ENCODE results near the gene LEKR1.

DNA sequence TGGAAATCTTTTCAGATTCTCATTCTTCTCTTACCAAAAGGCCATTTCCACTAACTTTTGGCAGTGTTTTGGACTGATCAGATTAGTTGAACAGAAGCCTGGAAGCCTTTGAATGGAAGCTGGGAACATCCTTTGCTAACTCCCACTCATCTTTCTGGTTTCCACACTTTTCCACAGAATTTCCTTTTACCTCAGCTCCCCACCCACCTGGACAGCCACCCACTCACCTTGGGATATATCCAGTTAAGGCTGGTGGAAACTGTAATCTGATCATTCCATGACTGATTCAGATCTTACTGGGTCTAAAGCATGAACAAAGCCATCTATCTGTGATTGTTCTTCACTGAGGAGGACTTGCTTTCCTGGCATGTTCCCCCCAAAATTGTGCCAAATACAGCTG lies 214.3 kb downstream of the LEKR1 start:
- no peak for TF ChIP-seq POLR2A (IDR thresholded peaks at IDR 0.05; ENCODE audit: low read length)
- no peak for TF ChIP-seq GATA1 (IDR thresholded peaks at IDR 0.05; ENCODE audit: low read depth, low read length)

Measured in erythroblast (primary cell).